IMR-90 (cell line): ENCODE results near the gene ZBP1. TPM values are rescaled to one million over a fixed set of nuclear protein-coding genes. Genes with fewer than 3 reads are reported as not detected.

ENCODE experiments used
- ATAC-seq: fragments of 200-7000 bp; cut with Tn5 transposase; 2 replicates; pipeline ENCODE4 v1.9.1; 2020; ENCODE audit warnings: low read depth, mild to moderate bottlenecking, moderate library complexity
- BruUV-seq: library from RNA; stranded (reverse); fragments of 400-500 nt; replicated peaks from 2 replicates; lab custom pipeline; 2021; lab: Mats Ljungman, UMichigan
- CTCF ChIA-PET: fragments of 300-600 bp; formaldehyde crosslinking; extraction: SDS; loops from one replicate; lab custom pipeline; 2021; ENCODE audit warnings: antibody characterized with exemption; lab: Yijun Ruan, JAX
- POLR2A ChIA-PET: fragments of 300-600 bp; sonication (Branson Sonifier 250); formaldehyde crosslinking; loops from one replicate; lab custom pipeline; 2022; ENCODE audit warnings: antibody characterized with exemption; ENCODE audit not compliant: unreplicated experiment; lab: Charles Lee
- DNase-seq: peaks from one replicate; pipeline ENCODE4 v3.0.0; 2013
- H2AFZ ChIP-seq: replicated peaks from 2 replicates; pipeline ENCODE3; 2013; ENCODE audit warnings: low read length, mild to moderate bottlenecking; ENCODE audit not compliant: poor library complexity
- H2AK5ac ChIP-seq: 2 replicates; pipeline ENCODE4 v1.6.1; 2013; ENCODE audit warnings: low read depth, low read length, inconsistent platforms
- H2AK9ac ChIP-seq: replicated peaks from 2 replicates; pipeline ENCODE3; 2013; ENCODE audit warnings: mild to moderate bottlenecking, low read depth, low read length, moderate library complexity; ENCODE audit not compliant: poor library complexity
- H2BK120ac ChIP-seq: 2 replicates; pipeline ENCODE4 v1.6.1; 2013; ENCODE audit warnings: low read depth, low read length, inconsistent platforms
- H2BK15ac ChIP-seq: 3 replicates; pipeline ENCODE4 v1.6.1; 2013; ENCODE audit warnings: low read depth, low read length, inconsistent platforms
- H2BK20ac ChIP-seq: 2 replicates; pipeline ENCODE4 v1.6.1; 2013; ENCODE audit warnings: low read depth, mild to moderate bottlenecking, inconsistent platforms, low read length, moderate library complexity
- H2BK5ac ChIP-seq: 2 replicates; pipeline ENCODE4 v1.6.1; 2013; ENCODE audit warnings: mild to moderate bottlenecking, low read depth, low read length, inconsistent platforms; ENCODE audit not compliant: poor library complexity, severe bottlenecking
- H3K14ac ChIP-seq: replicated peaks from 2 replicates; pipeline ENCODE4 v1.6.1; 2013; ENCODE audit warnings: low read depth, low read length, inconsistent platforms
- H3K18ac ChIP-seq: 2 replicates; pipeline ENCODE4 v1.6.1; 2013; ENCODE audit warnings: low read depth, low read length, control low read depth
- H3K23ac ChIP-seq: 2 replicates; pipeline ENCODE4 v1.6.1; 2013; ENCODE audit warnings: low read depth, low read length, inconsistent platforms
- H3K27ac ChIP-seq: 2 replicates; pipeline ENCODE4 v1.5.1; 2013; ENCODE audit warnings: mild to moderate bottlenecking, control low read depth, low read length; ENCODE audit not compliant: insufficient read depth
- H3K27me3 ChIP-seq: 2 replicates; pipeline ENCODE4 v1.6.1; 2013; ENCODE audit warnings: low read length; ENCODE audit not compliant: control insufficient read depth, insufficient read depth
- H3K36me3 ChIP-seq: 2 replicates; pipeline ENCODE4 v1.6.1; 2013; ENCODE audit warnings: low read length, mixed read lengths; ENCODE audit not compliant: control insufficient read depth, insufficient read depth
- H3K4ac ChIP-seq: 2 replicates; pipeline ENCODE4 v1.6.1; 2013; ENCODE audit warnings: low read depth, low read length, inconsistent platforms
- H3K4me1 ChIP-seq: 2 replicates; pipeline ENCODE4 v1.6.1; 2013; ENCODE audit warnings: low read length, mixed read lengths; ENCODE audit not compliant: control insufficient read depth, insufficient read depth
- H3K4me2 ChIP-seq: 2 replicates; pipeline ENCODE4 v1.6.1; 2013; ENCODE audit warnings: low read depth, mild to moderate bottlenecking, control low read depth, low read length, moderate library complexity
- H3K4me3 ChIP-seq: 2 replicates; pipeline ENCODE4 v1.5.1; 2013; ENCODE audit warnings: low read depth, mild to moderate bottlenecking, control low read depth, low read length, moderate library complexity; ENCODE audit not compliant: insufficient read depth
- H3K56ac ChIP-seq: 2 replicates; pipeline ENCODE4 v1.6.1; 2013; ENCODE audit warnings: low read length, inconsistent platforms; ENCODE audit not compliant: insufficient read depth; ENCODE audit errors: extremely low read depth
- H3K79me1 ChIP-seq, 2 experiments: 2 replicates each; pipeline ENCODE4 v1.6.1; 2013; ENCODE audit warnings: low read length in 2 of 2, inconsistent platforms in 1 of 2, low read depth in 1 of 2
- H3K9ac ChIP-seq: 2 replicates; pipeline ENCODE4 v1.6.1; 2013; ENCODE audit warnings: low read depth, low read length, control low read depth
- H3K9me1 ChIP-seq: 2 replicates; pipeline ENCODE4 v1.6.1; 2013; ENCODE audit warnings: low read length, inconsistent platforms; ENCODE audit not compliant: insufficient read depth
- H3K9me3 ChIP-seq: 2 replicates; pipeline ENCODE4 v1.6.1; 2013; ENCODE audit warnings: low read length; ENCODE audit not compliant: control insufficient read depth, insufficient read depth
- H4K20me1 ChIP-seq: 2 replicates; pipeline ENCODE4 v1.6.1; 2013; ENCODE audit warnings: low read length, inconsistent platforms; ENCODE audit not compliant: insufficient read depth
- H4K5ac ChIP-seq: 2 replicates; pipeline ENCODE4 v1.6.1; 2013; ENCODE audit warnings: mild to moderate bottlenecking, low read depth, low read length, control low read depth
- H4K8ac ChIP-seq, 2 experiments: 2 replicates each; pipeline ENCODE4 v1.6.1; 2013; ENCODE audit warnings: low read depth in 2 of 2, low read length in 2 of 2, control low read depth in 1 of 2, inconsistent platforms in 1 of 2
- H4K91ac ChIP-seq: 2 replicates; pipeline ENCODE4 v1.6.1; 2013; ENCODE audit warnings: low read depth, low read length, inconsistent platforms; ENCODE audit not compliant: insufficient read depth
- BHLHE40 ChIP-seq: fragments of 150-350 bp; IDR thresholded peaks from 2 replicates; pipeline ENCODE4 v1.6.1; 2016; ENCODE audit warnings: mild to moderate bottlenecking, low read depth, low read length
- CEBPB ChIP-seq: IDR thresholded peaks from 2 replicates; pipeline ENCODE4 v1.6.1; 2012; ENCODE audit warnings: low read depth, low read length, improper control_type of control experiment
- CHD1 ChIP-seq: IDR thresholded peaks from 2 replicates; pipeline ENCODE4 v1.6.1; 2012; ENCODE audit warnings: low read depth, low read length, improper control_type of control experiment
- CTCF ChIP-seq: conservative IDR thresholded peaks from 2 replicates; pipeline ENCODE4 v1.5.1; 2012; ENCODE audit warnings: mild to moderate bottlenecking, low read depth, low read length, improper control_type of control experiment
- FOS ChIP-seq: fragments of 150-350 bp; IDR thresholded peaks from 2 replicates; pipeline ENCODE4 v1.6.1; 2016; ENCODE audit warnings: low read depth, low read length
- MAFK ChIP-seq: IDR thresholded peaks from 2 replicates; pipeline ENCODE4 v1.6.1; 2012; ENCODE audit warnings: low read depth, low read length, improper control_type of control experiment
- MAZ ChIP-seq: IDR thresholded peaks from 2 replicates; pipeline ENCODE4 v1.6.1; 2012; ENCODE audit warnings: low read depth, mild to moderate bottlenecking, low read length, improper control_type of control experiment, moderate library complexity, borderline replicate concordance
- NFE2L2 ChIP-seq: fragments of 150-350 bp; IDR thresholded peaks from 2 replicates; pipeline ENCODE4 v1.6.1; 2016; ENCODE audit warnings: low read depth, mild to moderate bottlenecking, low read length
- POLR2A ChIP-seq: IDR thresholded peaks from 2 replicates; pipeline ENCODE4 v1.6.1; 2012; ENCODE audit warnings: mild to moderate bottlenecking, low read depth, low read length
- RAD21 ChIP-seq: IDR thresholded peaks from 2 replicates; pipeline ENCODE4 v1.6.1; 2012; ENCODE audit warnings: low read length, improper control_type of control experiment
- RCOR1 ChIP-seq: IDR thresholded peaks from 2 replicates; pipeline ENCODE4 v1.6.1; 2012; ENCODE audit warnings: mild to moderate bottlenecking, low read length, improper control_type of control experiment; ENCODE audit not compliant: insufficient replicate concordance
- RFX5 ChIP-seq: IDR thresholded peaks from 2 replicates; pipeline ENCODE4 v1.8.0; 2012; ENCODE audit warnings: low read depth, mild to moderate bottlenecking, low read length, moderate library complexity
- SMC3 ChIP-seq: fragments of 150-350 bp; IDR thresholded peaks from 2 replicates; pipeline ENCODE4 v1.6.1; 2016; ENCODE audit warnings: low read depth, mild to moderate bottlenecking, antibody characterized with exemption, low read length, moderate library complexity
- USF2 ChIP-seq: fragments of 150-350 bp; IDR thresholded peaks from 2 replicates; pipeline ENCODE4 v1.6.1; 2017; ENCODE audit warnings: mild to moderate bottlenecking, antibody characterized with exemption, low read length, low read depth
- WGBS, 2 experiments: methylation state at CpG; one replicate each; pipeline versions ENCODE4 v1.1.5 to v1.1.7; 2013; ENCODE audit warnings: missing lambda C conversion rate in 2 of 2; ENCODE audit not compliant: insufficient read length in 1 of 2; ENCODE audit errors: extremely low coverage in 2 of 2; 5-methylcytosine and 5-hydroxymethylcytosine counted together
- dilution Hi-C: fragments of 300-500 bp; cut with HindIII; formaldehyde crosslinking; loops from one replicate; pipeline ENCODE4 v1.14.3; 2018; ENCODE audit warnings: low sequenced_read_pairs; ENCODE audit not compliant: unreplicated experiment
- in situ Hi-C: fragments of 300-500 bp; cut with MboI; formaldehyde crosslinking; loops from 3 replicates; pipeline ENCODE4 v1.14.3; 2019; ENCODE audit warnings: low sequenced_read_pairs, inconsistent platforms, mixed read lengths
- intact Hi-C: fragments of 100-400 bp; cut with micrococcal nuclease; formaldehyde crosslinking; loops from 2 replicates; pipeline ENCODE4 v1.10.0; 2022
- polyA plus RNA-seq, 3 experiments: library from polyadenylated mRNA; depleted of rRNA; stranded (reverse); fragments of >200 nt; gene quantifications; 2 replicates each; pipeline ENCODE4 v1.2.3, GENCODE V29; 2012; ENCODE audit warnings: low replicate concordance in 1 of 3
- total RNA-seq: library from RNA; depleted of rRNA; stranded (reverse); fragments of >200 nt; gene quantifications from 2 replicates; pipeline ENCODE4 v1.2.3, GENCODE V29; 2012
- TF ChIP-seq, protein P1 (sequence below): fragments of 150-350 bp; IDR thresholded peaks from 2 replicates; pipeline ENCODE4 v1.6.1; 2016; ENCODE audit warnings: low read depth, mild to moderate bottlenecking, low read length, moderate library complexity, borderline replicate concordance

The ZBP1 gene
- total and polyA plus RNA-seq, 2 of the 4 experiments (the other 2 are of a cell fraction), result not detected

GRCh38 chr20:57589728-57590484 is 30.3 kb downstream of the ZBP1 start:
- no peak overlapping the region for H3K4me3 ChIP-seq
- H2BK20ac ChIP-seq, result no peak overlapping the region
- no peaks in the 10 kb centered on the region for H4K20me1 ChIP-seq
- peaks cover 8% of the 10 kb centered on the region; the same call in 1 of the 2 replicates for H3K27me3 ChIP-seq
- no peaks in the 10 kb centered on the region for H3K36me3 ChIP-seq
- no peak overlapping the region for H2BK15ac ChIP-seq
- H3K9me1 ChIP-seq, result no peaks in the 10 kb centered on the region
- H3K4me1 ChIP-seq, result no peaks in the 10 kb centered on the region
- H4K5ac ChIP-seq, result no peak overlapping the region
- H2BK120ac ChIP-seq, result no peak overlapping the region
- no peak overlapping the region for H2AK5ac ChIP-seq
- no peak overlapping the region for H4K91ac ChIP-seq
- no peak overlapping the region for H3K27ac ChIP-seq
- no peak overlapping the region for H3K9ac ChIP-seq
- CTCF ChIA-PET, result no interaction called here
- H3K56ac ChIP-seq, result no peak overlapping the region
- dilution Hi-C loops, result no loop called here
- no peak overlapping the region for H2AFZ ChIP-seq
- no peak overlapping the region for H3K4me2 ChIP-seq
- in situ Hi-C loops, result loop anchor here (5.0 to 10.0 kb wide), 3 partner anchors 78 to 617 kb away; no protein-coding TSS in a partner anchor
- no peak for DNase-seq
- H3K14ac ChIP-seq, result no peak overlapping the region
- BruUV-seq, result no TSS peak
- peaks cover 2% of the 10 kb centered on the region; the same call in 1 of the 2 replicates for H3K9me3 ChIP-seq
- no peak overlapping the region for H2AK9ac ChIP-seq
- POLR2A ChIA-PET, result no interaction called here
- H3K79me1 ChIP-seq, result no peaks in the 10 kb centered on the region
- H3K4ac ChIP-seq, result no peak overlapping the region
- no peak overlapping the region for H3K23ac ChIP-seq
- H3K18ac ChIP-seq, result no peak overlapping the region
- H4K8ac ChIP-seq, result no peak overlapping the region
- intact Hi-C loops, result no loop called here
- 60% methylated on average over 1 of the region's 16 CpGs; no CpG with 5 or more reads in 1 of the 2 experiments for WGBS, 2 experiments
- no peak for ATAC-seq
- H2BK5ac ChIP-seq, result no peak overlapping the region
- TF ChIP-seq CEBPB (no peak), RCOR1 (no peak), FOS (no peak), MAZ (no peak), USF2 (no peak), RAD21 (no peak), RFX5 (no peak), POLR2A (no peak), BHLHE40 (no peak), NFE2L2 (no peak), SMC3 (no peak), CTCF (no peak), MAFK (no peak), CHD1 (no peak)
- TF ChIP-seq, protein P1, sequence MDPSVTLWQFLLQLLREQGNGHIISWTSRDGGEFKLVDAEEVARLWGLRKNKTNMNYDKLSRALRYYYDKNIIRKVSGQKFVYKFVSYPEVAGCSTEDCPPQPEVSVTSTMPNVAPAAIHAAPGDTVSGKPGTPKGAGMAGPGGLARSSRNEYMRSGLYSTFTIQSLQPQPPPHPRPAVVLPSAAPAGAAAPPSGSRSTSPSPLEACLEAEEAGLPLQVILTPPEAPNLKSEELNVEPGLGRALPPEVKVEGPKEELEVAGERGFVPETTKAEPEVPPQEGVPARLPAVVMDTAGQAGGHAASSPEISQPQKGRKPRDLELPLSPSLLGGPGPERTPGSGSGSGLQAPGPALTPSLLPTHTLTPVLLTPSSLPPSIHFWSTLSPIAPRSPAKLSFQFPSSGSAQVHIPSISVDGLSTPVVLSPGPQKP, result no peak
